Thoracic aorta (tissue), 2 donors: ENCODE measurements around the gene MOCS1. TPM values are rescaled to one million over a fixed set of nuclear protein-coding genes. Genes with fewer than 3 reads are reported as not detected.

Experiments
- ATAC-seq: fragments of 150-250 bp; one replicate; pipeline ENCODE4 v1.8.0; 2017; ENCODE audit warnings: low read depth; ENCODE audit not compliant: insufficient number of reproducible peaks, low FRiP score
- DNase-seq: peaks from one replicate; pipeline ENCODE4 v3.0.0-alpha.2; 2020; ENCODE audit warnings: low spot score
- H3K27ac ChIP-seq, 2 donors: fragments of 200-600 bp; sonication (generic); 1 replicate in 1 of 2; 2 replicates in 1 of 2; pipeline ENCODE4 v1.5.1; 2016; ENCODE audit warnings: mild to moderate bottlenecking in 2 of 2, moderate library complexity in 2 of 2
- H3K27me3 ChIP-seq: fragments of 200-600 bp; sonication (generic); replicated peaks from 2 replicates; pipeline ENCODE4 v1.6.0; 2016; ENCODE audit warnings: mild to moderate bottlenecking; ENCODE audit not compliant: insufficient read depth
- H3K36me3 ChIP-seq: fragments of 200-600 bp; sonication (generic); one replicate; pipeline ENCODE4 v1.5.1; 2016
- H3K4me1 ChIP-seq, 2 donors: fragments of 200-600 bp; sonication (generic); 1 replicate in 1 of 2; 2 replicates in 1 of 2; pipeline versions ENCODE4 v1.5.1 to v1.6.0; 2016; ENCODE audit warnings: low read depth in 2 of 2, mild to moderate bottlenecking in 1 of 2; ENCODE audit not compliant: control insufficient read depth in 1 of 2
- H3K4me3 ChIP-seq: fragments of 200-600 bp; sonication (generic); 2 replicates; pipeline ENCODE4 v1.5.1; 2016; ENCODE audit warnings: mild to moderate bottlenecking
- H3K9me3 ChIP-seq: fragments of 200-600 bp; sonication (generic); 2 replicates; pipeline ENCODE4 v1.5.1; 2016
- CTCF ChIP-seq: fragments of 200-600 bp; sonication (generic); IDR thresholded peaks from one replicate; pipeline ENCODE4 v1.5.1; 2019; ENCODE audit warnings: antibody characterized with exemption
- total RNA-seq, 2 donors: library from RNA; depleted of rRNA; stranded (reverse); fragments of >200 nt; gene quantifications; one replicate each; pipeline versions ENCODE4 v1.1.0 to v1.2.3, GENCODE V29; 2016

The MOCS1 gene
- total RNA-seq, 2 donors from 2014 or later: 29.1 to 44.9 TPM

- TF ChIP-seq CTCF: no peak
- no peak for DNase-seq
- Histone ChIP-seq H3K4me1 (peaks cover 0 to 6% of the 10 kb centered on the region in 2 donors), H3K27ac (no peak overlapping the region), H3K4me3 (no peak overlapping the region), H3K9me3 (no peaks in the 10 kb centered on the region), H3K27me3 (no peaks in the 10 kb centered on the region), H3K36me3 (peaks cover 47% of the 10 kb centered on the region)
- no peak for ATAC-seq
Measured at GRCh38 chr6:39905640-39905975, 28.7 kb downstream of the MOCS1 start.

GRCh38 chr6:39904946-39905639 lies 29.2 kb downstream of the MOCS1 start:
- DNase-seq (no peak), ATAC-seq (no peak)
- no peak overlapping the region for H3K27ac ChIP-seq
- H3K9me3 ChIP-seq: no peaks in the 10 kb centered on the region
- H3K36me3 ChIP-seq: peaks cover 52% of the 10 kb centered on the region
- peaks cover 0 to 6% of the 10 kb centered on the region in 2 donors for H3K4me1 ChIP-seq
- TF ChIP-seq CTCF: no peak
- H3K27me3 ChIP-seq: no peaks in the 10 kb centered on the region
- no peak overlapping the region for H3K4me3 ChIP-seq

GRCh38 chr6:39903656-39904055 lies 30.6 kb downstream of the MOCS1 start:
- DNase-seq: no peak
- Histone ChIP-seq H3K27ac (no peak overlapping the region), H3K4me1 (peaks cover 0 to 6% of the 10 kb centered on the region in 2 donors), H3K27me3 (no peaks in the 10 kb centered on the region), H3K9me3 (no peaks in the 10 kb centered on the region), H3K36me3 (peaks cover 58% of the 10 kb centered on the region), H3K4me3 (no peak overlapping the region)
- ATAC-seq: no peak
- no peak for TF ChIP-seq CTCF

DNA sequence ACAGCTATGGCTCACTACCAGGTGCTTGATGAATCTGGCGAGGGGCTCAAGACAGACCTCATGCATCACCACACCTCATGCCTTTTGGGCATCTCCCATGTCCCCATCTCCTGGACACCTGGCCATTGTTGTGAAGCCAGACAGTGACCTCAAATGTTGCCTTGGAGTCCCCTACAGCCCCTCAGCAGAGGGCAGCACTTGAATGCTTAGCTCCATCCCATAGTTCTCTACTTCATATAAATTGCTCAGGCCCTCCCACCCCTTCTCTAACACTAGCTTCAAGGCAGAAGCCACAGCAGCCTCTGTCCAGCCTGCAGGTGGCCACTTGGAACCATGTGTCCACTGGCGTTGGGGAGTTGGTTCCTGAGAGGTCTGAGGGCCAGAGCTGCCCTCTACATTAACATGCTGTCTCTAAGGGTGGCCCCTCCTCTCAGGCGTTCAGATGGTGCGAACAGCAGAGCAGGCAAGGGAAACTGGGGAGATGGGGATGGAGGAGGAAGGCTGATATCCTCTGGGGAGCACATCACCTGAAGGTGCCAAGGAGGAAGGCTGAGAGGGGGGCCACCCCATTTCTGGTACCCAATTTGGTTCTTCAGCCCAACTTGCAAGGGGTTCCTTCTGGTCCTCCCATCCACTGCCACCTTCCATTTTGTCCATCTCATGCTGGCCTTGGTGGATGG lies 31.3 kb downstream of the MOCS1 start:
- no peaks in the 10 kb centered on the region for H3K27me3 ChIP-seq
- H3K4me1 ChIP-seq: peaks cover 0 to 6% of the 10 kb centered on the region in 2 donors
- no peak for DNase-seq
- peaks cover 62% of the 10 kb centered on the region for H3K36me3 ChIP-seq
- H3K4me3 ChIP-seq: no peak overlapping the region
- H3K9me3 ChIP-seq: no peaks in the 10 kb centered on the region
- no peak for TF ChIP-seq CTCF
- ATAC-seq: no peak
- no peak overlapping the region for H3K27ac ChIP-seq

- Histone ChIP-seq H3K36me3 (peaks cover 69% of the 10 kb centered on the region), H3K27me3 (no peaks in the 10 kb centered on the region), H3K4me1 (peaks cover 0 to 6% of the 10 kb centered on the region in 2 donors), H3K9me3 (no peaks in the 10 kb centered on the region), H3K4me3 (no peak overlapping the region), H3K27ac (no peak overlapping the region)
- DNase-seq (no peak), ATAC-seq (no peak)
- no peak for TF ChIP-seq CTCF
Measured at GRCh38 chr6:39902136-39902535, 32.1 kb downstream of the MOCS1 start.
